Fibroblast of the aortic adventitia (primary cell): ENCODE results near the gene CLDND1. TPM values are rescaled to one million over a fixed set of nuclear protein-coding genes. Genes with fewer than 3 reads are reported as not detected.
"Not testable (repeated sequence)": the region's sequence is repeated elsewhere in the genome, so short reads cannot be mapped to it uniquely, and the experiment has no call there.

ENCODE experiments used
- DNase-seq: peaks from one replicate; pipeline ENCODE4 v3.0.0-alpha.2; 2010; ENCODE audit warnings: low read depth
- H3K4me3 ChIP-seq: 2 replicates; pipeline ENCODE4 v1.5.1; 2011; ENCODE audit warnings: low read depth, mild to moderate bottlenecking, control low read depth, low read length, moderate library complexity
- CTCF ChIP-seq: IDR thresholded peaks from 2 replicates; pipeline ENCODE4 v1.5.1; 2011; ENCODE audit warnings: mild to moderate bottlenecking, low read length, control low read depth, inconsistent platforms; ENCODE audit not compliant: insufficient read depth
- total RNA-seq: library from RNA; depleted of rRNA; stranded (reverse); fragments of >200 nt; gene quantifications from 2 replicates; pipeline ENCODE4 v1.2.3, GENCODE V29; 2012; ENCODE audit warnings: low replicate concordance

The CLDND1 gene
- total RNA-seq, 1 donor: 88.0 TPM

GRCh38 chr3:98563661-98564281, 41.1 kb upstream of the CLDND1 start:
- TF ChIP-seq CTCF: no peak
- H3K4me3 ChIP-seq: no peak overlapping the region
- peak; percentile 42 for DNase-seq

GRCh38 chr3:98561727-98562521, 39.2 kb upstream of the CLDND1 start:
- TF ChIP-seq CTCF: no peak
- no peak overlapping the region for H3K4me3 ChIP-seq
- no peak for DNase-seq

GRCh38 chr3:98560911-98561310, 38.2 kb upstream of the CLDND1 start:
- no peak for TF ChIP-seq CTCF
- no peak for DNase-seq
- no peak overlapping the region for H3K4me3 ChIP-seq

GRCh38 chr3:98559769-98560168, 37.1 kb upstream of the CLDND1 start:
- DNase-seq, H3K4me3 ChIP-seq: not testable (repeated sequence)

GRCh38 chr3:98558100-98558827, 35.6 kb upstream of the CLDND1 start:
- TF ChIP-seq CTCF: no peak

GRCh38 chr3:98557324-98558010, 34.8 kb upstream of the CLDND1 start:
- no peak for TF ChIP-seq CTCF

More at GRCh38 chr3:98558100-98558827, 35.6 kb upstream of the CLDND1 start:
- no peak for DNase-seq
- no peak overlapping the region for H3K4me3 ChIP-seq

More at GRCh38 chr3:98557324-98558010, 34.8 kb upstream of the CLDND1 start:
- H3K4me3 ChIP-seq: no peak overlapping the region
- no peak for DNase-seq
